ENCODE data around the gene PGAP1. TPM values are rescaled to one million over a fixed set of nuclear protein-coding genes. Genes with fewer than 3 reads are reported as not detected.

Gene PGAP1
- total RNA-seq, 2 donors from 2014 or later, result 8.3 to 12.0 TPM

DNA sequence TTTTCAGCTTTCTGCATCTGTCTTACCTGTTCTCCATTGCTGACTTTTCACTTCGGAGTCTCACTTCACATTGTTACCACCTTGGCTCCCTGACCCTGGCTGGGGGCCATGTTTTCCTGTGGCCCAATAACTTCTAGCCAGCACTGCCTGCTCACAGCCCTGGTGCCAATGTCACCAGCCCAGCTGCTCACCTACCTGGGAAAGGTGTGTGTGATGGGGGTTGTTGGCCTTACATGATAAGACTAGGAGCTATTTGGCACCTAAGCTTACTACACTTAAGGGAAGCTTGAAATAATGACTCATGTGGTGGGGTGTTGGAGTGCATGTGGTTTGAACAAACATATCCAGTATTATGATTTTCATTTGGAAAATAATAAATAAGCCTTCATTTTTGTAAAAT lies 37.5 kb upstream of the PGAP1 start:
- Histone ChIP-seq H3K4me3 (no peak overlapping the region), H3K4me1 (replicated peaks) (no peaks in the 10 kb centered on the region), H3K27me3 (replicated peaks; ENCODE audit: insufficient read depth) (no peaks in the 10 kb centered on the region), H3K9me3 (no peaks in the 10 kb centered on the region), H3K36me3 (no peaks in the 10 kb centered on the region), H3K27ac (no peak overlapping the region)
- 52% methylated on average over 1 of the region's 1 CpG for WGBS
- TF ChIP-seq, protein P1, sequence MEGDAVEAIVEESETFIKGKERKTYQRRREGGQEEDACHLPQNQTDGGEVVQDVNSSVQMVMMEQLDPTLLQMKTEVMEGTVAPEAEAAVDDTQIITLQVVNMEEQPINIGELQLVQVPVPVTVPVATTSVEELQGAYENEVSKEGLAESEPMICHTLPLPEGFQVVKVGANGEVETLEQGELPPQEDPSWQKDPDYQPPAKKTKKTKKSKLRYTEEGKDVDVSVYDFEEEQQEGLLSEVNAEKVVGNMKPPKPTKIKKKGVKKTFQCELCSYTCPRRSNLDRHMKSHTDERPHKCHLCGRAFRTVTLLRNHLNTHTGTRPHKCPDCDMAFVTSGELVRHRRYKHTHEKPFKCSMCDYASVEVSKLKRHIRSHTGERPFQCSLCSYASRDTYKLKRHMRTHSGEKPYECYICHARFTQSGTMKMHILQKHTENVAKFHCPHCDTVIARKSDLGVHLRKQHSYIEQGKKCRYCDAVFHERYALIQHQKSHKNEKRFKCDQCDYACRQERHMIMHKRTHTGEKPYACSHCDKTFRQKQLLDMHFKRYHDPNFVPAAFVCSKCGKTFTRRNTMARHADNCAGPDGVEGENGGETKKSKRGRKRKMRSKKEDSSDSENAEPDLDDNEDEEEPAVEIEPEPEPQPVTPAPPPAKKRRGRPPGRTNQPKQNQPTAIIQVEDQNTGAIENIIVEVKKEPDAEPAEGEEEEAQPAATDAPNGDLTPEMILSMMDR (IDR thresholded peaks at IDR 0.05), result no peak
- TF ChIP-seq POLR2A (IDR thresholded peaks at IDR 0.05) (no peak), POLR2AphosphoS5 (IDR thresholded peaks at IDR 0.05) (no peak)
- DNase-seq (ENCODE audit: low spot score), result no peak
- intact Hi-C loops (cut with DNase I), result no loop called here

DNA sequence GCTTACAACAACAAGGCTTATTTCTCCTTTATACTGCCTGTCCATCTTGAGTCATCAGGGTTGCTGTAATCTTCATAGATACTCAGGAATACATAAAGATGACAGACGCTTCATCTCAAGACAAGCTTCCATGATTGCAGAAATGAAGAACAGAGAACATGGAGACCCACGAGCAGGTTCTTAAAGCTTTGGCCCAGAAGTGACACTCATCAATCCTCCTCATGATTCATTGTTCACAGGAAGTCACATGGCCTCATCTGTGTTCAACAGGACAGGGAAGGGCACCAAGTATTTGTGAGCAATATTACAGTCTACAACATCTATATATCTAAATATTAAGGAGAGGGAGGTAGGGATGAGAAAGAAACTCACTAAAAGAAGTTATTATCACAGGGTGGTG lies 36.5 kb upstream of the PGAP1 start:
- no peaks in the 10 kb centered on the region for H3K27me3 ChIP-seq (replicated peaks; ENCODE audit: insufficient read depth)
- intact Hi-C loops (cut with DNase I), result no loop called here
- no peaks in the 10 kb centered on the region for H3K4me1 ChIP-seq (replicated peaks)
- DNase-seq (ENCODE audit: low spot score), result no peak
- TF ChIP-seq, protein P1 (IDR thresholded peaks at IDR 0.05), result no peak
- no peak for TF ChIP-seq POLR2A (IDR thresholded peaks at IDR 0.05)
- TF ChIP-seq POLR2AphosphoS5 (IDR thresholded peaks at IDR 0.05), result no peak
- H3K4me3 ChIP-seq, result no peak overlapping the region
- no peaks in the 10 kb centered on the region for H3K9me3 ChIP-seq
- 88% methylated on average over 2 of the region's 2 CpGs for WGBS
- no peak overlapping the region for H3K27ac ChIP-seq
- H3K36me3 ChIP-seq, result no peaks in the 10 kb centered on the region

DNA sequence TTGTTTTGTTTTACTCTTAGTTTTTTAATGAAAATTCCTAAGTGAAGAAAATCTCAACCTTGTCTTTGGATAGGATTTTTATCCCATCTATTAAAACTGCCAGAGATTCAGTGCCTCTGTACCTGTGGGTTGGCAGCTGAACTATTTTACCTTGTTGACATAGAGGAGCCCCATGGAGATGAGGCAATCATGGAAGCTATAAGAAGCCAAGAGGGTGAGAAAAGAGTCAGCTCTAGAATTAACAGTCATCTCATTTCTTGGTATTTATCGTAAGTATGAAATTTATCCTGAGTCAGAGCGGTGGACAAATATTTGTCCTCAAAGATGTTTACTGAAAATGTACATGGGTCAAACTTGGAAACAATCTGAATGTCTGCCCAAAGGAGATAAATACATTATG lies 35.8 kb upstream of the PGAP1 start:
- 87% methylated on average over 2 of the region's 2 CpGs for WGBS
- Histone ChIP-seq H3K27me3 (replicated peaks; ENCODE audit: insufficient read depth) (no peaks in the 10 kb centered on the region), H3K4me1 (replicated peaks) (no peaks in the 10 kb centered on the region), H3K27ac (no peak overlapping the region), H3K9me3 (no peaks in the 10 kb centered on the region), H3K36me3 (no peaks in the 10 kb centered on the region), H3K4me3 (no peak overlapping the region)
- TF ChIP-seq POLR2AphosphoS5 (IDR thresholded peaks at IDR 0.05) (no peak), POLR2A (IDR thresholded peaks at IDR 0.05) (no peak)
- TF ChIP-seq, protein P1 (IDR thresholded peaks at IDR 0.05), result no peak
- intact Hi-C loops (cut with DNase I), result no loop called here
- DNase-seq (ENCODE audit: low spot score), result no peak

DNA sequence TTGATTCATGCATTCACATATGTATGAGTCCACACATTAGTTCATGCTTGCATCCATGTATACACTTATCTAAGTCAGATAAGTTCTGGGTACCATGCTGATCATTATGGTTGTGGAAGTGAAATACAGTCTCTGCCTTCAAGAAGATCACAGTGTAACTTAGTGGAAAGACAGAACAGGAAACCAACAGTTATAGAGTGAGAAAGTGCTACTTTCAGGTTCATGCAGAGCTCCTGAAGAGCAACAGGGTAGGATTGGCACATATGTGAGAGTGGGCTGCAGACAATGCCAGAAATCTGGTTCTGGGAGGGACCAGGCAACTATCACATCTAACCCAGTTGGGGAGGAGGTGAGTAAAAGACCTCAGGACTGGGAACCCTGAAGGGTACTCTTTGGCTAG lies 35.4 kb upstream of the PGAP1 start:
- Histone ChIP-seq H3K9me3 (no peaks in the 10 kb centered on the region), H3K4me3 (no peak overlapping the region), H3K4me1 (replicated peaks) (no peaks in the 10 kb centered on the region), H3K27me3 (replicated peaks; ENCODE audit: insufficient read depth) (no peaks in the 10 kb centered on the region), H3K27ac (no peak overlapping the region), H3K36me3 (no peaks in the 10 kb centered on the region)
- intact Hi-C loops (cut with DNase I), result no loop called here
- TF ChIP-seq, protein P1 (IDR thresholded peaks at IDR 0.05), result no peak
- TF ChIP-seq POLR2A (IDR thresholded peaks at IDR 0.05) (no peak), POLR2AphosphoS5 (IDR thresholded peaks at IDR 0.05) (no peak)
- DNase-seq (ENCODE audit: low spot score), result no peak

DNA sequence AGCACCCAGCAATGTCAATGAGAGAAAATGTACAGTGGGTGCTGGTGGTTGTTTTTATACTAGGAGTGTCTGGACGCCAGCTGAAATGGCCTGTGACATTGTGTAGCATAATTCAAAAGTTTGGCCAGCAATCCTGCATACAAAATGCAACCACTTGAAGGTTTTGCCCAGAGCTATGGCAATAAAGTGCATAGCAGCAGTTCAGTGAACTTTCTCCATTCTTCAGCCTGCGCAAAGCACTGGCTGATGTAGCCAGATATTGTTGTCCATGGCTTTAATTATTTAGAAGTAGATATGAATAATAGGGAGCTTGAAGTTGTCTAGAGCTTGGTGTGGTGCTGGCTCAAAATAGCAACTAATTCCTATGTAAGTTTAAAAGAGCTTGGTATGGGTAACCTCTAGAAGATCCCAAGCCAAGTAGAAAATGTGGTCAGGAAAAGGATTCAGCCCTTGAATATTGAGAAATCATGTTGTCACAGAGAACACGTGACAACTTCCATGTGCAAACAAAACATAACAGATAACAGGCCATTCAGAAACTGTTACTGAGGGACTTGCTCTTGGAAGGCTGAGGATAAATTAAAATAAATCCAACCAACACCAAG lies 33.3 kb upstream of the PGAP1 start:
- TF ChIP-seq POLR2AphosphoS5 (IDR thresholded peaks at IDR 0.05), result no peak
- no peaks in the 10 kb centered on the region for H3K36me3 ChIP-seq
- H3K9me3 ChIP-seq, result no peaks in the 10 kb centered on the region
- H3K4me3 ChIP-seq, result no peak overlapping the region
- intact Hi-C loops (cut with DNase I), result no loop called here
- no peak overlapping the region for H3K27ac ChIP-seq
- no peaks in the 10 kb centered on the region for H3K4me1 ChIP-seq (replicated peaks)
- 68% methylated on average over 3 of the region's 3 CpGs for WGBS
- H3K27me3 ChIP-seq (replicated peaks; ENCODE audit: insufficient read depth), result no peaks in the 10 kb centered on the region
- no peak for DNase-seq (ENCODE audit: low spot score)
